22Rv1 (cell line): Measurements from ENCODE around the gene MYLK.
"Not testable (repeated sequence)": the region's sequence is repeated elsewhere in the genome, so short reads cannot be mapped to it uniquely, and the experiment has no call there.

Source experiments
- CTCF ChIP-seq: fragments of 450-650 bp; IDR thresholded peaks from 2 replicates; pipeline ENCODE4 v1.5.1; 2017; ENCODE audit warnings: mild to moderate bottlenecking
- ZFX ChIP-seq: fragments of 450-650 bp; IDR thresholded peaks from 2 replicates; pipeline ENCODE4 v1.6.1; 2017; ENCODE audit warnings: antibody characterized with exemption, borderline replicate concordance

DNA sequence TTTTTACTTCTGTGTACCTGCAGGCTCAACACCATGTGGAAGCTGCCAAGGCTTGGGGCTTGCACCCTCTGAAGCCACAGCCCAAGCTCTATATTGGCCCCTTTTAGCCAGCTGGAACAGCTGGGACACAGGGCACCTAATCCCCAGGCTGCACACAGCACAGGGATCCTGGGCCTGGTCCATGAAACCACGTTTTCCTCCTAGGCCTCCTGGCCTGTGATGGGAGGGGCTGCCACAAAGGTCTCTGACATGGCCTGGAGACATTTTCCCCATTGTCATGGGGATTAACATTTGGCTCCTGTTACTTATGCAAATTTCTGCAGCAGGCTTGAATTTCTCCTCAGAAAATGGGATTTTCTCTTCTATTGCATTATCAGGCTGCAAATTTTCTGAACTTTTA is 6.9 kb upstream of the MYLK start:
- not testable (repeated sequence) for TF ChIP-seq CTCF, ZFX
